Psoas muscle (tissue), 8 donors: ENCODE measurements around the gene SFT2D2. TPM values are rescaled to one million over a fixed set of nuclear protein-coding genes. Genes with fewer than 3 reads are reported as not detected.
"Not testable (repeated sequence)": the region's sequence is repeated elsewhere in the genome, so short reads cannot be mapped to it uniquely, and the experiment has no call there.

Experiments
- ATAC-seq, 4 donors: fragments of 200-7000 bp; cut with Tn5 transposase; one replicate each; pipeline ENCODE4 v1.9.1; 2020; ENCODE audit warnings: moderate library complexity in 3 of 4, mild to moderate bottlenecking in 2 of 4
- DNase-seq, 2 donors: peaks; one replicate each; pipeline ENCODE4 v3.0.0-alpha.2; 2020
- H3K27ac ChIP-seq: fragments of 200-600 bp; one replicate; pipeline ENCODE4 v1.8.0; 2022
- H3K27me3 ChIP-seq, 3 donors: fragments of 200-600 bp in 1 of 3; one replicate each; pipeline versions ENCODE4 v1.6.1 to v1.8.0; 2013 to 2022; ENCODE audit warnings: low read length in 2 of 3, mild to moderate bottlenecking in 2 of 3, moderate library complexity in 1 of 3; ENCODE audit not compliant: insufficient read depth in 3 of 3
- H3K36me3 ChIP-seq, 2 donors: fragments of 200-600 bp in 1 of 2; one replicate each; pipeline versions ENCODE4 v1.6.1 to v1.8.0; 2013 to 2022; ENCODE audit warnings: low read depth in 1 of 2, mild to moderate bottlenecking in 1 of 2, moderate library complexity in 1 of 2; ENCODE audit not compliant: insufficient read depth in 1 of 2
- H3K4me1 ChIP-seq: fragments of 200-600 bp; one replicate; pipeline ENCODE4 v1.8.0; 2022
- H3K4me3 ChIP-seq: fragments of 200-600 bp; one replicate; pipeline ENCODE4 v1.8.0; 2022; ENCODE audit warnings: mild to moderate bottlenecking
- H3K9me3 ChIP-seq: fragments of 200-600 bp; one replicate; pipeline ENCODE4 v1.8.0; 2022
- WGBS, 3 donors: extraction: QIAGEN DNeasy Blood & Tissue Kit; methylation state at CpG; one replicate each; pipeline versions ENCODE4 v1.1.6 to v1.1.7; 2013; 5-methylcytosine and 5-hydroxymethylcytosine counted together
- intact Hi-C, 2 donors: fragments of 100-400 bp; cut with DNase I; formaldehyde crosslinking; loops; one replicate each; pipeline versions ENCODE4 v1.11.0 to v1.14.2; 2022
- polyA plus RNA-seq, 3 donors: library from polyadenylated mRNA; stranded (reverse); fragments of 200-250 nt; gene quantifications; one replicate each; pipeline ENCODE4 v1.2.3, GENCODE V29; 2013
- total RNA-seq, 4 donors: library from RNA; stranded (reverse); fragmentation: NEBNext Ultra II Directional in 2 of 4; extraction: Animal tissue kit (Norgen Biotek cat#: 25700) in 2 of 4; gene quantifications; one replicate each; pipeline versions ENCODE4 v1.2.1 to v1.2.4, GENCODE V29; 2021 to 2023
- TF ChIP-seq, protein P1 (sequence below): fragments of 200-600 bp; IDR thresholded peaks from one replicate; pipeline ENCODE4 v1.8.0; 2022; ENCODE audit warnings: antibody characterized with exemption
- donor health status: healthy with polysubstance abuse.
- donor health status: DM: no; HTN: no; CAD: no; lungs with moderate emphysema.
- donor health status: Bipolar disorder and iron deficiency.
- donor health status: healthy.
- donor health status: DM: yes; HTN: yes; CAD: no.
- donor health status: DM: no; HTN: no; CAD: no.
- donor health status: DM: no; HTN: no; CAD: no.
- donor health status: DM: yes; HTN: yes; CAD: no.

Gene SFT2D2
- total and polyA plus RNA-seq, 7 donors: 2.0 to 15.5 (median 12.7) TPM

DNA sequence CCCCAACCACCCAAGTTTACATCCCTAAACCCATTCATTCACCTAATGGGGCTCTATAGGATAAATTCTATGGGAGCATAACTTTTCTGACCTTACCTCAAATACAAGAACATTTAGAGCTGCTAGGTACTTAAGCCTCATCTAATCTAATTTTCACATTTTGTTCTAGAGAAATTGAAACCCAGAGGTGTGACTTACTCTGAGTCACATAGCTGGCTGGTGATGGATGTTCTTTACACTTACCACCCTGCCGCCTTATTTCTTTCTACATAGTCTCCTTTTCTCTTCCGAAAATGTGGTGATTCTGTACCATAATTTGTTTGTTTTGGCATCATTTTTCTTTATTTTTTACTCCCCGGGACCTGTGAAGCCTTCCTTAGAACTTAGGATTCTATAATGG, 26.7 kb upstream of the SFT2D2 start:
- Histone ChIP-seq H3K9me3 (no peaks in the 10 kb centered on the region), H3K36me3 (peaks cover 0 to 72% of the 10 kb centered on the region in 2 donors), H3K27me3 (no peaks in the 10 kb centered on the region), H3K27ac (no peak overlapping the region), H3K4me3 (no peak overlapping the region), H3K4me1 (no peaks in the 10 kb centered on the region)
- DNase-seq: no peak
- ATAC-seq: no peak
- TF ChIP-seq, protein P1, sequence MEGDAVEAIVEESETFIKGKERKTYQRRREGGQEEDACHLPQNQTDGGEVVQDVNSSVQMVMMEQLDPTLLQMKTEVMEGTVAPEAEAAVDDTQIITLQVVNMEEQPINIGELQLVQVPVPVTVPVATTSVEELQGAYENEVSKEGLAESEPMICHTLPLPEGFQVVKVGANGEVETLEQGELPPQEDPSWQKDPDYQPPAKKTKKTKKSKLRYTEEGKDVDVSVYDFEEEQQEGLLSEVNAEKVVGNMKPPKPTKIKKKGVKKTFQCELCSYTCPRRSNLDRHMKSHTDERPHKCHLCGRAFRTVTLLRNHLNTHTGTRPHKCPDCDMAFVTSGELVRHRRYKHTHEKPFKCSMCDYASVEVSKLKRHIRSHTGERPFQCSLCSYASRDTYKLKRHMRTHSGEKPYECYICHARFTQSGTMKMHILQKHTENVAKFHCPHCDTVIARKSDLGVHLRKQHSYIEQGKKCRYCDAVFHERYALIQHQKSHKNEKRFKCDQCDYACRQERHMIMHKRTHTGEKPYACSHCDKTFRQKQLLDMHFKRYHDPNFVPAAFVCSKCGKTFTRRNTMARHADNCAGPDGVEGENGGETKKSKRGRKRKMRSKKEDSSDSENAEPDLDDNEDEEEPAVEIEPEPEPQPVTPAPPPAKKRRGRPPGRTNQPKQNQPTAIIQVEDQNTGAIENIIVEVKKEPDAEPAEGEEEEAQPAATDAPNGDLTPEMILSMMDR: no peak
- 56 to 65% (median 58%) methylated on average over 3 of the region's 3 CpGs for WGBS, 3 donors
- intact Hi-C loops: no loop called here

DNA sequence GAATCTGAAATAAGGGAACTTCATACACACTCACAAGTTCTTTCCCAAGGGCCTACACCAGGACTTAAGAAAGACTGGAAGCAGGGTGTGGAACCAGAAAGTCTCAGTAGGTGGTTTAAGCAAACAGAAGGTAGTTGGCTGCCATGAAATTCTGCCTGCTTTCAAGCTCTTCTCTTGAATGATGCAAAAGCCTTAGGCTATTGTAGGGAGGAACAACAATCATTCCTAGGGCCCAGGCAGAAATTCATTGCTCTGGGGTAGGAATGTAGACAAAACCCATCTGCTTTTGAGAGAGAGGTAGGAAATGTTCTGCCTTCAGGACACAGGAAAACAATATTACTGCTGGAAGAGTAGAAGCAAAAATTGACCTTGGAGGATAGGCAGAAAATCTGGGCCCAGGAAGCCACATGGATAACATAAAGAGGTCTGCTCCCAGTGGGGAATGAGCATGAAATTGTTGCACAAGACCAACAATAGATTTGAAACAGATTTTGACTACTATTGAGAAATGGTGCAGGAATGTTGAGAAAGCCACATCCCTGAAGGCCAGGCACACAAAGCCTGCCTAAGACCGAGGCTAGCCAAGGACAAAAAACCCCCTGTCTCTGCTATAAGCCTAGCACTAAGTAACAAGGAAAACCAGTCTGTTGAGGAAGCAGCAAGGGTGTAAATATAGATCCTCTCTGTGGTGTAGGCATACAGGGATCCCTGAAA, 22.7 kb upstream of the SFT2D2 start:
- ATAC-seq: peak; percentile 32 to 64 (median 44)
- no peak overlapping the region for H3K27ac ChIP-seq
- intact Hi-C loops: no loop called here

DNA sequence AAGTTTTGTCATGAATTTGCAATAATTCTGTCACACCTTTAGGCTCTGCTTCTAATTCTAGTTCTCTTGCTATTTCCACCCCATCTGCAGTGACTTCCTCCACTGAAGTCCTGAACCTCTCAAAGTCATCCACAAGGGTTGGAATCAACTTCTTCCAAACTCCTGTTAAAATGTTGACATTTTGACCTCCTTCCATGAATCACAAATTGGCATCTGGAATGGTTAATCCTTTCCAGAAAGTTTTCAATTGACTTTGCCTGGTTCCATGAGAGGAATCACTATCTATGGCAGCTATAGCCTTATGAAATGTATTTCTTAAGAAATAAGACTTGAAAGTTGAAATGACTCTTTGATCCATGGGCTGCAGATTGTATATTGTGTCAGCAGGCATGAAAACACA, 19.7 kb upstream of the SFT2D2 start:
- H3K27ac ChIP-seq: no peak overlapping the region
- TF ChIP-seq, protein P1: no peak
- H3K27me3 ChIP-seq: no peaks in the 10 kb centered on the region
- H3K9me3 ChIP-seq: peaks cover 4% of the 10 kb centered on the region
- no peak overlapping the region for H3K4me3 ChIP-seq
- H3K4me1 ChIP-seq: no peaks in the 10 kb centered on the region
- H3K36me3 ChIP-seq: peaks cover 0 to 2% of the 10 kb centered on the region in 2 donors
- intact Hi-C loops: no loop called here
- ATAC-seq (no peak), DNase-seq (no peak)

More for the DNA sequence above, 22.7 kb upstream of the SFT2D2 start:
- 57 to 82% (median 74%) methylated on average over 1 of the region's 1 CpG for WGBS, 3 donors
- Histone ChIP-seq H3K9me3 (no peaks in the 10 kb centered on the region), H3K4me3 (no peak overlapping the region), H3K4me1 (no peaks in the 10 kb centered on the region), H3K36me3 (peaks cover 0 to 32% of the 10 kb centered on the region in 2 donors), H3K27me3 (no peaks in the 10 kb centered on the region)
- peak in 1 of 2 donors; percentile 19 for DNase-seq
- TF ChIP-seq, protein P1: no peak

DNA sequence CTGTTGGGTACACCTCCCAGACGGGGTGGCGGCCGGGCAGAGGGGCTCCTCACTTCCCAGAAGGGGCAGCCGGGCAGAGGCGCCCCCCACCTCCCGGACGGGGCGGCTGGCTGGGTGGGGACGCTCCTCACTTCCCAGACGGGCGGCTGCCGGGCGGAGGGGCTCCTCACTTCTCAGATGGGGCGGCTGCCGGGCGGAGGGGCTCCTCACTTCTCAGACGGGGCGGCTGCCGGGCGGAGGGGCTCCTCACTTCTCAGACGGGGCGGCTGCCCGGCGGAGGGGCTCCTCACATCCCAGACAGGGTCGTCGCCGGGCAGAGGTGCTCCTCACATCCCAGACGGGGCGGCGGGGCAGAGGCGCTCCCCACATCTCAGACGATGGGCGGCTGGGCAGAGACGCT, 18.1 kb upstream of the SFT2D2 start:
- WGBS, 3 donors: 92 to 96% (median 96%) methylated on average over 10 to 31 of the region's 34 CpGs
- ATAC-seq: not testable (repeated sequence)

DNA sequence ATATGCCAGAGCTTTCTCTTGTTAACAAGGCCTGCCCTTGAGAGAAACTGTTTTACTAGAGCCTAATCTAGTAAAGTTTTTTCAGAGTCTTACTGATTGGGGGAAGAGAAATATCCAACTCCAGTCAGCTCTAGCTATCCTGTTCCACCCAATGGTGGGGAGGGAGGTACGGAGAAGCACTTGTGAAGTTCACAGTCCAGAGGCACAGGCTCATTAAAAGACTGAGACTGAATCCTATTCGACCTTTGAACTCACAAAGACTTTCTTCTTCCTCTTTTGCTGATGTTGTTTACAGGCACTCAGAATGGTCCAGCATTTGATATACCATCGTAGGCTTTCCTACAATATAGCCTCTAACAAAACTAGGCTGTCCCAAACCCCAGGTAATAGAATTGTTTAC, 15.5 kb upstream of the SFT2D2 start:
- H3K27ac ChIP-seq: no peak overlapping the region
- WGBS, 3 donors: 81 to 88% (median 82%) methylated on average over 3 of the region's 3 CpGs
- intact Hi-C loops: no loop called here

More for the DNA sequence above, 18.1 kb upstream of the SFT2D2 start:
- H3K36me3 ChIP-seq, DNase-seq, intact Hi-C loops, H3K27ac ChIP-seq, H3K9me3 ChIP-seq, H3K4me1 ChIP-seq, H3K27me3 ChIP-seq, H3K4me3 ChIP-seq: not testable (repeated sequence)

More for the DNA sequence above, 15.5 kb upstream of the SFT2D2 start:
- TF ChIP-seq, protein P1: no peak
- Histone ChIP-seq H3K4me1 (no peaks in the 10 kb centered on the region), H3K36me3 (no peaks in the 10 kb centered on the region), H3K27me3 (no peaks in the 10 kb centered on the region), H3K4me3 (no peak overlapping the region), H3K9me3 (peaks cover 8% of the 10 kb centered on the region)
- ATAC-seq (no peak), DNase-seq (no peak)
